Measurements from ENCODE around the gene CLEC16A. TPM values are rescaled to one million over a fixed set of nuclear protein-coding genes. Genes with fewer than 3 reads are reported as not detected.

Gene CLEC16A
- total RNA-seq, 4 donors from 2014 or later = 24.5 to 33.0 (median 29.3) TPM

DNA sequence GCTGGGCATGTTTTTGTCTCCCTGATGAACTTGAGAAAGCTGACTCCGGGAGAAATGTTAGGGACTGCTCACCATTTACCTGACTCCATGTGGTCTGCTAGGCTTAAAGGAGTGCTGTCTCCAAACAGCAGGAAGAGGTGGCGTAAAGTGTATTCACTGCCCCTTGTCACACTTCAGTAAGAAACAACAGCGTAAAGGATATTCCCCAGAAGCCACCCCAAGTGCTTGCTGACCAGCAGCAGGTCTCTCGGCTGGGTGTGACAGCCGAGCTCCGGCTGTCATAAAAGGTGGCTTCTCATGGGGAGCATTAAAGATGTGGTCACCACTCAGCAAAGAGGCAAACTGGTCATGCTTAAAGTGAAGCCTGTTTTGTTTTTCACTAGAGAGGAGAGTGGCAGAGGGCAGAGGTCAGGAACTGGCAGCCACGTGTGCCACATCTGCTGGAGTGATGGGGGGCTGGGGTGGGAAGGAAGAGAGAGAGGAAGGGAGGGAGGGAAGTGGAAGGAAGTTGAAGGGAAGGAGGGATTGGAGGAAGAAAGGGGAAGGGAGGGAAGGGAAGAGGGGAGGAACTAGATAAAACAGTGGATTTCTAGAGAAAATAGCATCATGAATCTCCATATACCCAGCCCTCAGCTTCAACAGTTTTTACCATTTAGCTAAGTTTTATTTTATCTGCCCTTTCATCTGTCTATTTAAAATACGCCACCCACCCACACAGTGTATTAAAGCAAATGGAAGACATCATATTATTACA is 119.3 kb downstream of the CLEC16A start:
- in situ Hi-C loops (cut with MboI; ENCODE audit: low sequenced_read_pairs in 4 of 4) = no loop called here
- Histone ChIP-seq H3K4me3 (no peak overlapping the region), H3K27me3 (no peaks in the 10 kb centered on the region), H3K27ac (peak overlapping the region in 1 of 4 donors; percentile 18), H3K9me3 (no peaks in the 10 kb centered on the region), H3K36me3 (peaks cover 0 to 23% of the 10 kb centered on the region in 2 donors), H3K4me1 (peaks cover 0 to 7% of the 10 kb centered on the region in 2 donors)
- intact Hi-C loops (cut with DNase I; ENCODE audit: low total_unique reads) = no loop called here
- TF ChIP-seq, protein P1, sequence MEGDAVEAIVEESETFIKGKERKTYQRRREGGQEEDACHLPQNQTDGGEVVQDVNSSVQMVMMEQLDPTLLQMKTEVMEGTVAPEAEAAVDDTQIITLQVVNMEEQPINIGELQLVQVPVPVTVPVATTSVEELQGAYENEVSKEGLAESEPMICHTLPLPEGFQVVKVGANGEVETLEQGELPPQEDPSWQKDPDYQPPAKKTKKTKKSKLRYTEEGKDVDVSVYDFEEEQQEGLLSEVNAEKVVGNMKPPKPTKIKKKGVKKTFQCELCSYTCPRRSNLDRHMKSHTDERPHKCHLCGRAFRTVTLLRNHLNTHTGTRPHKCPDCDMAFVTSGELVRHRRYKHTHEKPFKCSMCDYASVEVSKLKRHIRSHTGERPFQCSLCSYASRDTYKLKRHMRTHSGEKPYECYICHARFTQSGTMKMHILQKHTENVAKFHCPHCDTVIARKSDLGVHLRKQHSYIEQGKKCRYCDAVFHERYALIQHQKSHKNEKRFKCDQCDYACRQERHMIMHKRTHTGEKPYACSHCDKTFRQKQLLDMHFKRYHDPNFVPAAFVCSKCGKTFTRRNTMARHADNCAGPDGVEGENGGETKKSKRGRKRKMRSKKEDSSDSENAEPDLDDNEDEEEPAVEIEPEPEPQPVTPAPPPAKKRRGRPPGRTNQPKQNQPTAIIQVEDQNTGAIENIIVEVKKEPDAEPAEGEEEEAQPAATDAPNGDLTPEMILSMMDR (IDR thresholded peaks at IDR 0.05 in 4 of 5, conservative IDR thresholded peaks at IDR 0.05 in 1 of 5) = no peak
- no peak for TF ChIP-seq POLR2A (IDR thresholded peaks at IDR 0.05)
- ATAC-seq (no peak), DNase-seq (no peak)

DNA sequence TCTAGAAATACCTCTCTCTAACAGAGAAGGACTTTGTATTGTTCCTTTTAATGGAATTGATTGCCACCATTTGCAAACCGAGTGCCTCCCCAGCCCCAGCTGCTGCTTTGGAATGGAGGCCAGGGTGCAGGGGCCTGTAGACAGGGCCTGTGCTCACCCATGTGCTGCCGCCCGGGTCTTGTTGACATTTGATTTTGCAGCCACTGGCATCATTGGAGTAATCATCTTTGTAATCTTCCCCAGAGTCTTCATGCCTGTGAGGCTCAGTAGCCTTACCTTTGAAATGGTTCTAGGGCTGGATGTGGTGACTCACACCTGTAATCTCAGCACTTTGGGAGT is 119.8 kb downstream of the CLEC16A start:
- DNase-seq (no peak), ATAC-seq (no peak)
- Histone ChIP-seq H3K27ac (peak overlapping the region in 2 of 4 donors; percentile 18 to 51), H3K36me3 (peaks cover 0 to 21% of the 10 kb centered on the region in 2 donors), H3K4me1 (peaks cover 0 to 7% of the 10 kb centered on the region in 2 donors), H3K27me3 (no peaks in the 10 kb centered on the region), H3K4me3 (no peak overlapping the region), H3K9me3 (no peaks in the 10 kb centered on the region)
- intact Hi-C loops (cut with DNase I; ENCODE audit: low total_unique reads) = no loop called here
- TF ChIP-seq, protein P1 (IDR thresholded peaks at IDR 0.05 in 4 of 5, conservative IDR thresholded peaks at IDR 0.05 in 1 of 5) = no peak
- no peak for TF ChIP-seq POLR2A (IDR thresholded peaks at IDR 0.05)
- in situ Hi-C loops (cut with MboI; ENCODE audit: low sequenced_read_pairs in 4 of 4) = no loop called here

DNA sequence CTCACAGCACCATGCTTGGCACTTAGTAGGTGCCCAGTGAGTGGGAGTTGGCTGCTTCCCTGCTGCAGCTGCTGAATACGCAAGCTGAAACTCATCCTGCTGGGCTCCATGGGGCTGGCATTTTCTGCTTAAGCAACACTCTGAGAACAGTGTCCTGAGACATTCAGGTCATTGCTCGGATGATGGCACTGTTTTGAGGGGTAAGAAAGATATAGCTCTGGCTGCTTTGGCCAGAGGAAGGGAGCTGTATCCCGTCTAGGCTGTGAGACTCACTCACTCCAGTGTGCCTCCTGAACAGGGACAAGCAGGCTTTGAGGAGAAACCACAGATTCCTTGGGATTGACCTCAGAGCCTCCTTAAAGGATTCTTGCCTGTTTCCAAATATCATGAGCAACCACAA is 120.5 kb downstream of the CLEC16A start:
- in situ Hi-C loops (cut with MboI; ENCODE audit: low sequenced_read_pairs in 4 of 4) = no loop called here
- DNase-seq (peak; percentile 14 to 73), ATAC-seq (peak; percentile 83 to 95)
- H3K4me1 ChIP-seq = peaks cover 0 to 7% of the 10 kb centered on the region in 2 donors
- H3K36me3 ChIP-seq = peaks cover 0 to 19% of the 10 kb centered on the region in 2 donors
- TF ChIP-seq, protein P1 (IDR thresholded peaks at IDR 0.05 in 4 of 5, conservative IDR thresholded peaks at IDR 0.05 in 1 of 5) = no peak
- TF ChIP-seq POLR2A (IDR thresholded peaks at IDR 0.05) = no peak
- H3K27me3 ChIP-seq = no peaks in the 10 kb centered on the region
- intact Hi-C loops (cut with DNase I; ENCODE audit: low total_unique reads) = no loop called here
- peak overlapping the region in 2 of 4 donors; percentile 18 to 51 for H3K27ac ChIP-seq
- no peaks in the 10 kb centered on the region for H3K9me3 ChIP-seq
- no peak overlapping the region for H3K4me3 ChIP-seq

DNA sequence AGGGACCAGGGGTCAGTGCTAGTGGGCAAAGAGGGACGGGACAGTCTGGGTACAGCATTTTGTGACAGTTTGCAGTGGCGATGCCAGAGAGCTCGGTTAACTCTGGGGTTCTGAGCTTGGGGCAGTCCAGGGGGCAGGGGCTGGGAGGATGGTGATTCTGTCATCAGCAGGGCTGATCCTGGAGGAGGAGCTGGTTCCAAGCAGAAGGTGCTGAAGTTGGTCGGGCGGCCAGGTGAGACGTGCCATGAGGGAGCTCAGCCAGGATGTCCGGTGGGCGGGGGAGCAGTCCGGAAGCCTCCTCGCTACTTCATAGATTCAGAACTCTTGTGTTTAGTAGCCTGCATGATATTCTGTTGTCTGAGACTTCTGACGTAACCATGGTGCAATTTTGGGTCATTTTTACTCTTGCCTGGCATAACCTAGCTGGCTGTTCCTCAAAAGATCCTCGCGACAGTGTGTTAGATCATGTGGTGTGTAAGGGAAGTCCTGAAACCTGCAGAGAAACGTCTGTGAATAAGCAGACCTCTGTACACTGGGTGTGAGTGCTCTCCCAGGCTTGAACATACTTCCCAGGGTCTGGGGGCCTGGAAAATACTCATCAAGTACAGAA is 122.0 kb downstream of the CLEC16A start:
- H3K4me1 ChIP-seq = peaks cover 0 to 7% of the 10 kb centered on the region in 2 donors
- H3K27me3 ChIP-seq = no peaks in the 10 kb centered on the region
- no peak overlapping the region for H3K27ac ChIP-seq
- intact Hi-C loops (cut with DNase I; ENCODE audit: low total_unique reads) = no loop called here
- TF ChIP-seq, protein P1 (IDR thresholded peaks at IDR 0.05 in 4 of 5, conservative IDR thresholded peaks at IDR 0.05 in 1 of 5) = no peak
- no peak for TF ChIP-seq POLR2A (IDR thresholded peaks at IDR 0.05)
- DNase-seq (no peak), ATAC-seq (no peak)
- no peak overlapping the region for H3K4me3 ChIP-seq
- no peaks in the 10 kb centered on the region for H3K9me3 ChIP-seq
- in situ Hi-C loops (cut with MboI; ENCODE audit: low sequenced_read_pairs in 4 of 4) = no loop called here
- H3K36me3 ChIP-seq = peaks cover 0 to 12% of the 10 kb centered on the region in 2 donors
